ENCODE measurements around the gene LIN7A. TPM values are rescaled to one million over a fixed set of nuclear protein-coding genes. Genes with fewer than 3 reads are reported as not detected.

Gene LIN7A
- total RNA-seq, 1 experiment from 2014 or later = 0.15 TPM

DNA sequence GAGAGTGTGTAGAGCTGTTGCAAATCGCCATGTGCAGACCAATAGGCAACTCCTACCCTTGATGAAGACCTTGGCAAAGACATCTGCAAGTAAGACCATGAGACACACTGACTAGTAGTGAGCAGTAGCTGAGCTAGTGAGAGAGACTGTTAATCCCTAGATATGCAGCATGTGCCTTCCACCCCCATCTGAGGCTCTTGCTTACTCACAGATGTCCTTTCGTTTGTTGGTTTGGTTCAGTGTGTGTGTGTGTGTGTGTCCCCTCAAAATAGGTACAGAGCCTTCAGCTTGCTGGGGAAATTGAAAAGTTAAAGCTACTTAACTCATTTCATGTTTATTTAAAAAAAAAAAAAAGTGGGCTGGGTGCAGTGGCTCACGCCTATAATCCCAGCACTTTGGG, 183.5 kb downstream of the LIN7A start:
- Histone ChIP-seq H2AFZ (ENCODE audit: low read length) (no peak overlapping the region), H3K36me3 (ENCODE audit: insufficient read depth, low read length) (no peaks in the 10 kb centered on the region), H3K9me2 (replicated peaks; ENCODE audit: insufficient read depth, low read length) (no peaks in the 10 kb centered on the region), H3K4me1 (ENCODE audit: low read length) (no peaks in the 10 kb centered on the region), H3K79me2 (ENCODE audit: low read length) (no peaks in the 10 kb centered on the region), H3K9me3 (ENCODE audit: low read length) (no peaks in the 10 kb centered on the region), H3K4me2 (ENCODE audit: low read depth, low read length, poor library complexity, severe bottlenecking) (no peak overlapping the region), H3K4me3 (ENCODE audit: low read length) (no peak overlapping the region), H4K20me1 (ENCODE audit: insufficient read depth, low read depth, low read length) (no peaks in the 10 kb centered on the region), H3K27me3 (ENCODE audit: low read length) (no peaks in the 10 kb centered on the region), H3K27ac (ENCODE audit: low read length) (no peak overlapping the region), H3K9ac (ENCODE audit: low read length) (no peak overlapping the region)
- DNase-seq = no peak

- DNase-seq = no peak
- Histone ChIP-seq H2AFZ (ENCODE audit: low read length) (no peak overlapping the region), H3K9me3 (ENCODE audit: low read length) (no peaks in the 10 kb centered on the region), H3K36me3 (ENCODE audit: insufficient read depth, low read length) (no peaks in the 10 kb centered on the region), H3K27ac (ENCODE audit: low read length) (no peak overlapping the region), H3K27me3 (ENCODE audit: low read length) (no peaks in the 10 kb centered on the region), H4K20me1 (ENCODE audit: insufficient read depth, low read depth, low read length) (no peaks in the 10 kb centered on the region), H3K79me2 (ENCODE audit: low read length) (no peaks in the 10 kb centered on the region), H3K9ac (ENCODE audit: low read length) (no peak overlapping the region), H3K4me2 (ENCODE audit: low read depth, low read length, poor library complexity, severe bottlenecking) (no peak overlapping the region), H3K4me1 (ENCODE audit: low read length) (no peaks in the 10 kb centered on the region), H3K4me3 (ENCODE audit: low read length) (no peak overlapping the region), H3K9me2 (replicated peaks; ENCODE audit: insufficient read depth, low read length) (no peaks in the 10 kb centered on the region)
Measured at GRCh38 chr12:80752464-80752863, 185.3 kb downstream of the LIN7A start.

DNA sequence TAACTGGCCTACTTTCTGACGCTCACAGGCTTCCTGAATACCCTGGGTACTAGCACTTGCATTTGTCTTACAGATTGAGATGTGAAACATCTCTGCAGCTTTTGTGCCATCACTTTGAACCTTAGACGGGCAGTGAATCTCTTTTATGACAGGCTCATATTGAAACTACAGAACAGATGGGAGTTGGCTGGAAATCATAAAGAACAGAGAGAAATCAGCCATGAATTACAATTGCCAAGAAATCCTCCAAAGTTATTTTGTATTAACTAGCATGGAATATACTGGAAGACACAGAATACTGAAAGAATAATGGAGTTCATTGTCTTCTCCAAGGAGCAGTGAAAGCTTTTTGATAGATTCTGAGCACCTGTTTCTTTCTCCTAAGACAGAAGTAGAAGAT, 188.3 kb downstream of the LIN7A start:
- Histone ChIP-seq H4K20me1 (ENCODE audit: insufficient read depth, low read depth, low read length) (no peaks in the 10 kb centered on the region), H3K4me3 (ENCODE audit: low read length) (no peak overlapping the region), H3K79me2 (ENCODE audit: low read length) (no peaks in the 10 kb centered on the region), H3K9ac (ENCODE audit: low read length) (no peak overlapping the region), H3K36me3 (ENCODE audit: insufficient read depth, low read length) (no peaks in the 10 kb centered on the region), H2AFZ (ENCODE audit: low read length) (no peak overlapping the region), H3K4me2 (ENCODE audit: low read depth, low read length, poor library complexity, severe bottlenecking) (no peak overlapping the region), H3K9me2 (replicated peaks; ENCODE audit: insufficient read depth, low read length) (no peaks in the 10 kb centered on the region), H3K4me1 (ENCODE audit: low read length) (no peaks in the 10 kb centered on the region), H3K9me3 (ENCODE audit: low read length) (no peaks in the 10 kb centered on the region), H3K27me3 (ENCODE audit: low read length) (no peaks in the 10 kb centered on the region), H3K27ac (ENCODE audit: low read length) (no peak overlapping the region)
- DNase-seq = no peak

DNA sequence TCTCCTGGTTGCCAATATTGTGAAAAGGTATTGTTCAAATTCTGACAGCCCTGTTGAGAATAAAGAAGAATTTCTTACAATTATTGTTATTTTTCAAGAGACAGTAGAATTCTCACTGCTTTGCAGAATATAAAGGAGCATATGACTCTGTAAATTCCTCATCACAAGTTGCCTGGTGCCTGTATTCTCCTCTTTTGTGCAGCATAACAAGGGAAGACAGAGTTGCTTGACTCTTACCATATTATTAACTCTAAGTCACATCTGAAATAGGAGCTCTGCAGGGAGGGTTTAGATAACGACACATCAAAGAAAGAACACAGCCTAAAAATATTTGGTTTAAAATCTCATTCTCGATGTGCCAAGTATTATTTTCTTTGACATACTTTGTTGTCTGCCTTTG, 189.9 kb downstream of the LIN7A start:
- H3K4me1 ChIP-seq (ENCODE audit: low read length) = no peaks in the 10 kb centered on the region
- H3K4me2 ChIP-seq (ENCODE audit: low read depth, low read length, poor library complexity, severe bottlenecking) = no peak overlapping the region
- H3K27me3 ChIP-seq (ENCODE audit: low read length) = no peaks in the 10 kb centered on the region
- H3K36me3 ChIP-seq (ENCODE audit: insufficient read depth, low read length) = no peaks in the 10 kb centered on the region
- no peaks in the 10 kb centered on the region for H3K79me2 ChIP-seq (ENCODE audit: low read length)
- no peak overlapping the region for H3K27ac ChIP-seq (ENCODE audit: low read length)
- no peak overlapping the region for H2AFZ ChIP-seq (ENCODE audit: low read length)
- no peaks in the 10 kb centered on the region for H4K20me1 ChIP-seq (ENCODE audit: insufficient read depth, low read depth, low read length)
- no peak overlapping the region for H3K4me3 ChIP-seq (ENCODE audit: low read length)
- H3K9me2 ChIP-seq (replicated peaks; ENCODE audit: insufficient read depth, low read length) = no peaks in the 10 kb centered on the region
- DNase-seq = no peak
- no peak overlapping the region for H3K9ac ChIP-seq (ENCODE audit: low read length)
- H3K9me3 ChIP-seq (ENCODE audit: low read length) = no peaks in the 10 kb centered on the region

GRCh38 chr12:80745851-80746505, 191.8 kb downstream of the LIN7A start:
- H3K4me1 ChIP-seq (ENCODE audit: low read length) = no peaks in the 10 kb centered on the region
- no peaks in the 10 kb centered on the region for H3K79me2 ChIP-seq (ENCODE audit: low read length)
- no peak for DNase-seq
- H3K4me3 ChIP-seq (ENCODE audit: low read length) = no peak overlapping the region
- H3K36me3 ChIP-seq (ENCODE audit: insufficient read depth, low read length) = no peaks in the 10 kb centered on the region
- no peak overlapping the region for H3K4me2 ChIP-seq (ENCODE audit: low read depth, low read length, poor library complexity, severe bottlenecking)
- H3K27ac ChIP-seq (ENCODE audit: low read length) = no peak overlapping the region
- H4K20me1 ChIP-seq (ENCODE audit: insufficient read depth, low read depth, low read length) = no peaks in the 10 kb centered on the region
- H3K27me3 ChIP-seq (ENCODE audit: low read length) = no peaks in the 10 kb centered on the region
- no peak overlapping the region for H2AFZ ChIP-seq (ENCODE audit: low read length)
- no peaks in the 10 kb centered on the region for H3K9me2 ChIP-seq (replicated peaks; ENCODE audit: insufficient read depth, low read length)
- H3K9me3 ChIP-seq (ENCODE audit: low read length) = no peaks in the 10 kb centered on the region
- H3K9ac ChIP-seq (ENCODE audit: low read length) = no peak overlapping the region

Small RNA genes lying within 50 kb of the gene (small RNA-seq; reads per million reads assigned to genes)
- not detected for gene MIR617
- gene MIR618 = not detected

Other genes with a start within 250 kb of the LIN7A start
- gene MYF6, start 230.3 kb downstream of the LIN7A start, total RNA-seq (2014; rRNA removed; shearing (Covaris generic); ENCODE audit: low replicate concordance) = not detected in 2 replicates
- gene MYF5, start 221.0 kb downstream of the LIN7A start, total RNA-seq (2014; rRNA removed; shearing (Covaris generic); ENCODE audit: low replicate concordance) = not detected in 2 replicates
- not detected in 2 replicates for gene ACSS3, start 140.1 kb upstream of the LIN7A start, total RNA-seq (2014; rRNA removed; shearing (Covaris generic); ENCODE audit: low replicate concordance)

Measured in Karpas-422 (cell line).